Karpas-422 (cell line): ENCODE measurements around the gene HOPX. TPM values are rescaled to one million over a fixed set of nuclear protein-coding genes. Genes with fewer than 3 reads are reported as not detected.

Experiments used
- DNase-seq: peaks from one replicate; pipeline ENCODE4 v3.0.0-alpha.2; 2015
- H2AFZ ChIP-seq: fragments of 200-600 bp; sonication (generic); 2 replicates; pipeline ENCODE4 v1.6.1; 2014; ENCODE audit warnings: antibody characterized with exemption, low read length, mixed read lengths
- H3K27ac ChIP-seq: fragments of 200-600 bp; sonication (generic); 2 replicates; pipeline ENCODE4 v1.5.1; 2014; ENCODE audit warnings: mild to moderate bottlenecking, low read length, moderate library complexity
- H3K27me3 ChIP-seq: fragments of 200-600 bp; sonication (generic); 2 replicates; pipeline ENCODE4 v1.6.1; 2014; ENCODE audit warnings: low read length, mixed read lengths
- H3K36me3 ChIP-seq: fragments of 200-600 bp; sonication (generic); 2 replicates; pipeline ENCODE4 v1.6.1; 2014; ENCODE audit warnings: low read length, mixed read lengths; ENCODE audit not compliant: insufficient read depth
- H3K4me1 ChIP-seq: fragments of 200-600 bp; sonication (generic); 2 replicates; pipeline ENCODE4 v1.6.1; 2014; ENCODE audit warnings: mild to moderate bottlenecking, low read length, mixed read lengths
- H3K4me2 ChIP-seq: fragments of 200-600 bp; sonication (generic); 2 replicates; pipeline ENCODE4 v1.6.1; 2014; ENCODE audit warnings: low read length, low read depth, mild to moderate bottlenecking; ENCODE audit not compliant: poor library complexity, severe bottlenecking
- H3K4me3 ChIP-seq: fragments of 200-600 bp; sonication (generic); 2 replicates; pipeline ENCODE4 v1.5.1; 2014; ENCODE audit warnings: mild to moderate bottlenecking, antibody characterized with exemption, low read length, mixed read lengths
- H3K79me2 ChIP-seq: fragments of 200-600 bp; sonication (generic); 2 replicates; pipeline ENCODE4 v1.6.1; 2014; ENCODE audit warnings: mild to moderate bottlenecking, low read length, mixed read lengths
- H3K9ac ChIP-seq: fragments of 200-600 bp; sonication (generic); 2 replicates; pipeline ENCODE4 v1.6.0; 2014; ENCODE audit warnings: low read length
- H3K9me2 ChIP-seq: fragments of 200-600 bp; sonication (generic), shearing (Covaris generic); replicated peaks from 2 replicates; pipeline ENCODE4 v1.6.0; 2014; ENCODE audit warnings: mild to moderate bottlenecking, low read length, moderate library complexity; ENCODE audit not compliant: insufficient read depth
- H3K9me3 ChIP-seq: fragments of 300-700, 200-600 bp; sonication (generic); 2 replicates; pipeline ENCODE4 v1.6.1; 2014; ENCODE audit warnings: low read length, mixed read lengths
- H4K20me1 ChIP-seq: fragments of 200-600 bp; sonication (generic); 2 replicates; pipeline ENCODE4 v1.6.1; 2014; ENCODE audit warnings: mild to moderate bottlenecking, antibody characterized with exemption, low read length, low read depth; ENCODE audit not compliant: insufficient read depth
- total RNA-seq: library from RNA; depleted of rRNA; stranded (reverse); fragments of >200 nt; shearing (Covaris generic); gene quantifications from 2 replicates; pipeline ENCODE4 v1.2.3, GENCODE V29; 2014; ENCODE audit warnings: low replicate concordance

HOPX gene
- total RNA-seq, 1 experiment from 2014 or later = not detected

DNA sequence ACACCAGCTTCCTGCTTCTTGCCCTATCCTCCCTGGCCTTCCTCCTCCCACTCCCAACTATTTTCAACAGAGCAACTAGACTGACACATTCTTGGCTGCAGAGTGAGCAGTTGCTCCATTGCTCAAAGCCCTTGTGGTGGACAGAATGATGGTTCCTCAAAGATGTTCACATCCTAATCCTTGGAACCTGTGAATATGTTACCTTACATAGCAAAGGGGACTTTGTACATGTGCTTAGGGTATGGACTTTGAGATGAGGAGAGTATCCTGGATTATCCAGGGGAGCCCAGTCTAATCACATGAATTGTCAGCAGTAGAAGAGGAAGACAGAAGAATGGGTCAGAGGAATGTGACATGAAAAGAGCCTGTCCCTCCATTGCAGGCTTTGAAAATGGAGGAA lies 24.9 kb upstream of the HOPX start:
- no peak overlapping the region for H3K27ac ChIP-seq

DNA sequence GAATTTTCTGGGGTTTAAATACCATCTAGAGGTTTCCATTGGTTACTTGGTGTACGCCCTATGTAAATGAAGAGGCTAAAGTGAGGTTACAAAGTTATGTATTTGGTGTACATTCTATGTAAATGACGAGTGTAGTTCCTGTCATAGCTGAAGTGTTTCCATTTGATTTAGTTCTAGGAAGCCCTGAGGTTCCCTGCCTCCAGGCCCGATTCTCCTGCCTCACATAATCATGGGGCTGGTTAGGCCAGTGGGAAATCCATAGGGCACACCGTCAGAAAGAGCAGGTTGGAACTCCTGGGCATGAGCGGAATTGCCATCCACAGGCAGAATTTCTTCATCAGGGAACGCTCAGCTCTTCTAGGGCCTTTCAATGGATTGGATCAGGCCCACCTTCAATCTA lies 24.2 kb upstream of the HOPX start:
- Histone ChIP-seq H3K9ac (no peak overlapping the region), H3K36me3 (no peaks in the 10 kb centered on the region), H3K9me2 (no peaks in the 10 kb centered on the region), H3K9me3 (no peaks in the 10 kb centered on the region), H3K79me2 (no peaks in the 10 kb centered on the region), H3K4me1 (no peaks in the 10 kb centered on the region), H3K27ac (no peak overlapping the region), H3K4me2 (no peak overlapping the region), H3K27me3 (no peaks in the 10 kb centered on the region), H4K20me1 (no peaks in the 10 kb centered on the region), H2AFZ (no peak overlapping the region), H3K4me3 (no peak overlapping the region)
- no peak for DNase-seq

More for the DNA sequence above, 24.9 kb upstream of the HOPX start:
- Histone ChIP-seq H4K20me1 (no peaks in the 10 kb centered on the region), H3K4me3 (no peak overlapping the region), H3K9me3 (no peaks in the 10 kb centered on the region), H3K36me3 (no peaks in the 10 kb centered on the region), H3K9me2 (no peaks in the 10 kb centered on the region), H3K4me2 (no peak overlapping the region), H3K27me3 (no peaks in the 10 kb centered on the region), H2AFZ (no peak overlapping the region), H3K79me2 (no peaks in the 10 kb centered on the region), H3K4me1 (no peaks in the 10 kb centered on the region), H3K9ac (no peak overlapping the region)
- DNase-seq = no peak

DNA sequence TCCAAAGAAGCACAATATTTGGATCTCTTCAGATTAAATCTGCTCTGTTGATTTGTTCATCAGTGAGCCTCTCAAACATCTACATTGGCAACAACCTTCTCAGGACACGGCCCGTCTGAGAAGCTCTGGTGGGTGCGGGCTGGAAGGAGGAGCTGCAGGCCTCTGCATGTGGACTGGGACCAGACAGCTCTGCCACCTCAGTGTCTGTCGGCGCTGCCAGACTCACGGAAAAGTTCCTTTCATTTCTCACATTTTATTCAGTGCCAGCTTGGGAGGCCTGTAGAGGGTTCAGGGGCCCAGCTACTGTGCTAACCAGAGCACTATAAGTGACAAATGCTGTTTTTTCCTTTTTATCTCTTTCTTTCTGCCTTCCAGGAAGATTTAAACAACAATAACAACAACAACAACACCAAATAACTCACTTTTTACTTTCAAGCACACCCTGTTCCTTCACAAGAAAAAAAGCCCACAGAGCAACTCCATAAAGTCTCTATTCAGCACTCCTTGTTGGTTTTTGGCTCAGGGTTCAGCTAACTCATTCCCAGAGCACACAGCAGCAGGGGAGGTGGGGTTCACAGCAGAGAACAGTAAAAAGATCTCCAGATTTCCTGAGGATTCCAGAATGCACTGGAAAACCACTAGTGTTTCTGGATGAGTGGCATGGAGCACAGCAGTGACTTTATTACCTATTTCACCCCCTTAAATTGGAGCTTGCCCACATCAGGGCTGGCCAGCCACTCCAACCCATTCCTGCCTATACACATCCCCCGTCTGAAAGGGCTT lies 23.2 kb upstream of the HOPX start:
- Histone ChIP-seq H3K4me1 (no peaks in the 10 kb centered on the region), H3K4me3 (no peak overlapping the region), H3K79me2 (no peaks in the 10 kb centered on the region), H2AFZ (no peak overlapping the region), H3K9me3 (no peaks in the 10 kb centered on the region), H3K9me2 (no peaks in the 10 kb centered on the region), H3K9ac (no peak overlapping the region), H3K4me2 (no peak overlapping the region), H3K27me3 (no peaks in the 10 kb centered on the region), H3K36me3 (no peaks in the 10 kb centered on the region), H4K20me1 (no peaks in the 10 kb centered on the region), H3K27ac (no peak overlapping the region)
- DNase-seq = no peak

DNA sequence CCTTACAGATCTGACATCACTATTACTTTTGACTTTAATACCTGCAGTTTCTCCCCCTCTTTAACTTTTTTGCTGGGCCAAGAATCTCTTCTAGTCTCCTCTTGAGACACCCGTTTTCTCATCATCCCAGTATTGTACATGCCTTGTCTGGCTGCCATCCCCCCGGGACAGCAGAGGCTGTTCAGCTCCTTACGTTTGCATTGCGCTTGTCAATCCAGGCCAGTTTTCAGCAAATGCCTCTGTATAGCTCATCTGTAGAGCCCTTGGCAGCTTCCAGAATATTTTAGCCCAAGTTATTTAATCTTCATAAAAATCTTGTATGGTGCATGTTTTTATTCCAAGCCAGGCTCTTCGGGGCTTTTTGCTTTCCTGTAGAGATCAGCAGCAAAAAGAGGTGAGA lies 22.3 kb upstream of the HOPX start:
- H3K27ac ChIP-seq = no peak overlapping the region
- no peaks in the 10 kb centered on the region for H3K36me3 ChIP-seq
- H2AFZ ChIP-seq = no peak overlapping the region
- H3K9me3 ChIP-seq = no peaks in the 10 kb centered on the region
- H3K4me2 ChIP-seq = no peak overlapping the region
- no peak overlapping the region for H3K4me3 ChIP-seq
- no peak overlapping the region for H3K9ac ChIP-seq
- H3K27me3 ChIP-seq = no peaks in the 10 kb centered on the region
- no peak for DNase-seq
- no peaks in the 10 kb centered on the region for H3K4me1 ChIP-seq
- H4K20me1 ChIP-seq = no peaks in the 10 kb centered on the region
- H3K79me2 ChIP-seq = no peaks in the 10 kb centered on the region
- H3K9me2 ChIP-seq = no peaks in the 10 kb centered on the region

DNA sequence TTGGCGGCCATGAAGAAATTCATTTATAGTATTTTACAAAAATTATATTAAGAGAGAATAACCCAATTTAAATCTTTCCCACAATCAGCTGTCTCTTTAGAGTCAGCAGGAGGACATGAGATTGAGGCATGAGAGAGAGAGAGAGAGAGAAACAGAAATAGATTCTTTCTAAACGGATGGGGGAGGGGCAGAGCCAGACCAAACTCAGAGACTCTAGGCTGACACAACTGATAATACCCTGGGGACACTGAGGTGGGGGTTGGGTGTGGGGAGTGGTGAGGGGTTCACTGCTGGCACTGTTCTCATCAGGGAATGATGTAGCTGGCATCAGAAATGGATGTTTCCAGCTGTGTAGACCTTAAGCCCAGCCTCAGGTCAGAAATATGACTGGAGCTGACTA lies 20.5 kb upstream of the HOPX start:
- Histone ChIP-seq H3K4me1 (no peaks in the 10 kb centered on the region), H2AFZ (no peak overlapping the region), H3K79me2 (no peaks in the 10 kb centered on the region), H3K4me2 (no peak overlapping the region), H3K36me3 (no peaks in the 10 kb centered on the region), H3K9me3 (no peaks in the 10 kb centered on the region), H3K27me3 (no peaks in the 10 kb centered on the region), H4K20me1 (no peaks in the 10 kb centered on the region), H3K9me2 (no peaks in the 10 kb centered on the region), H3K9ac (no peak overlapping the region), H3K4me3 (no peak overlapping the region), H3K27ac (no peak overlapping the region)
- DNase-seq = no peak

DNA sequence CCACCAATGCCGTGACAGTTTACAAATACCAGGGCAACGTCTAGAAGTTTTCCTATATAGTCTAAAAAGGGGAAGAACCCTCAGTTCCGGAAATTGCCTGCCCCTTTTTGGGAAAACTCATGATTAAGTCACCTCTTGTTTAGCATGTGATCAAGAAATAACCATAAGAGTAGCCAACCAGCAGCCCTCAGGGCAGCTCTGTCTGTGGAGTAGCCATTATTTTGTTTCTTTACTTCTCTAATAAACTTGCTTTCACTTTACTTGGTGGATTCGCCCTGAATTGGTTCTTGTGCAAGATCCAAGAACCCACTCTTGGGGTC lies 20.0 kb upstream of the HOPX start:
- Histone ChIP-seq H3K4me2 (no peak overlapping the region), H3K27ac (no peak overlapping the region), H3K27me3 (no peaks in the 10 kb centered on the region), H3K4me1 (no peaks in the 10 kb centered on the region), H4K20me1 (no peaks in the 10 kb centered on the region), H3K9me3 (no peaks in the 10 kb centered on the region), H3K36me3 (no peaks in the 10 kb centered on the region), H3K9me2 (no peaks in the 10 kb centered on the region), H3K79me2 (no peaks in the 10 kb centered on the region), H3K9ac (no peak overlapping the region), H3K4me3 (no peak overlapping the region), H2AFZ (no peak overlapping the region)
- no peak for DNase-seq

DNA sequence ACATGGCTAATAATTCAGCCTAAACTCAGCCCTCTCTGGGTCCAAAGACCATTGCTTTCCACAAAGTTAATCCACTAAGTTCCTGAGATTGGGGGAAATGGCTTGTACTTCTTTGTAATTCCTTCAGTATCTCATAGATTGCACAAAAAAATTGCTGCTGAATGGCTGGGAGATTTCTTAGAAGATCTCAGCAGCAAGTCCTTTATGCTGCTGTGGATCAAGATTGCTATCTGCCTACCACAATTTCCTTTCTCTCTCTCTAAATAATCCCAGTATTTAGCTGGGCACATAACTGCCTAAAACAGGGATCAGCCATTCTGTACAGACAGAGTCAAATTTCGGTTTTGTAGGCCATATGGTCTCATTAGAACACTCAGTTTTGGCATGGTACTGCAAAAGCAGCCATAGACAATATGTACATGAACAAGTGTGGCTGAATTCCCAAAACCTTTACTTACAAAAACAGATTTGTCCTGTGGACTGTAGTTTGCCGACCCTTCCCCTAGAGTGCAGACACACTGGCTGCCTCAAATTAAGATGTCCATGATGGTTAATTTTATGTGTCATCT lies 18.5 kb upstream of the HOPX start:
- Histone ChIP-seq H3K36me3 (no peaks in the 10 kb centered on the region), H3K27ac (no peak overlapping the region), H3K9me2 (no peaks in the 10 kb centered on the region), H3K9ac (no peak overlapping the region), H3K27me3 (no peaks in the 10 kb centered on the region), H3K4me2 (no peak overlapping the region), H2AFZ (no peak overlapping the region), H3K79me2 (no peaks in the 10 kb centered on the region), H3K4me3 (no peak overlapping the region), H4K20me1 (no peaks in the 10 kb centered on the region), H3K4me1 (no peaks in the 10 kb centered on the region), H3K9me3 (no peaks in the 10 kb centered on the region)
- no peak for DNase-seq

DNA sequence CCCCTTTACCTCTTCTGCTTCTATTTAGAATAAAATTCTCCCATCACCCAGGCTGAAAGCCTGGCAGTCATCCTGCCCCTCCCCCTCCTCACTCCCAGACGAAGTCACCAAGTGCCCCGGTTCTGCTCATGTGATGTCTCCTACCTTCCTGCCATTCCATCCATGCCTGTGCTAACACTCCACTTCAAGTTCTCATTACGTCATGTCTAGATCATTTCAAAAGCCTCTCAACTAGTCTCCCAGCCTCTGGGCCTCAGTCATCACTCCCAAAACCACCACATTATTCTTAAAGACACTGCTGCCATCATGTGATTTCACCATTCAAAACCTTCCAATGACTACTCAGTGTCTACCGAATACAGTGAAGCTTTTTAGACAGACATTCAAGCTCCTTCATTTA lies 17.2 kb upstream of the HOPX start:
- Histone ChIP-seq H3K27ac (no peak overlapping the region), H3K9me3 (no peaks in the 10 kb centered on the region), H3K4me2 (no peak overlapping the region), H3K9me2 (no peaks in the 10 kb centered on the region), H3K4me3 (no peak overlapping the region), H3K4me1 (no peaks in the 10 kb centered on the region), H3K79me2 (no peaks in the 10 kb centered on the region), H2AFZ (no peak overlapping the region), H3K36me3 (no peaks in the 10 kb centered on the region), H3K9ac (no peak overlapping the region), H4K20me1 (no peaks in the 10 kb centered on the region), H3K27me3 (no peaks in the 10 kb centered on the region)
- DNase-seq = no peak
